Measurements from ENCODE around the gene MPV17.
"Not testable (repeated sequence)": the region's sequence is repeated elsewhere in the genome, so short reads cannot be mapped to it uniquely, and the experiment has no call there.

Gene MPV17

GRCh38 chr2:27272537-27273522 is 50.1 kb downstream of the MPV17 start:
- H3K27me3 ChIP-seq (replicated peaks; ENCODE audit: control insufficient read depth, insufficient read depth, low read length): peaks cover 41% of the 10 kb centered on the region
- DNase-seq (ENCODE audit: low read depth): not testable (repeated sequence)

GRCh38 chr2:27271631-27272340 is 51.1 kb downstream of the MPV17 start:
- no peaks in the 10 kb centered on the region for H3K9me3 ChIP-seq (ENCODE audit: control insufficient read depth, low read length)

More at GRCh38 chr2:27272537-27273522, 50.1 kb downstream of the MPV17 start:
- H3K4me3 ChIP-seq (ENCODE audit: low read length); H3K4me1 ChIP-seq (ENCODE audit: control insufficient read depth, insufficient read depth, low read length); H3K36me3 ChIP-seq (ENCODE audit: control insufficient read depth, insufficient read depth, low read length, severe bottlenecking); H3K9ac ChIP-seq (ENCODE audit: low read length); H3K9me3 ChIP-seq (ENCODE audit: control insufficient read depth, low read length): not testable (repeated sequence)

GRCh38 chr2:27270670-27271069 is 52.2 kb downstream of the MPV17 start:
- Histone ChIP-seq H3K36me3 (ENCODE audit: control insufficient read depth, insufficient read depth, low read length, severe bottlenecking) (no peaks in the 10 kb centered on the region), H3K4me3 (ENCODE audit: low read length) (no peak overlapping the region), H3K9me3 (ENCODE audit: control insufficient read depth, low read length) (no peaks in the 10 kb centered on the region), H3K27me3 (replicated peaks; ENCODE audit: control insufficient read depth, insufficient read depth, low read length) (peaks cover 39% of the 10 kb centered on the region), H3K9ac (ENCODE audit: low read length) (no peak overlapping the region), H3K4me1 (ENCODE audit: control insufficient read depth, insufficient read depth, low read length) (no peaks in the 10 kb centered on the region)
- DNase-seq (ENCODE audit: low read depth): no peak

More at GRCh38 chr2:27271631-27272340, 51.1 kb downstream of the MPV17 start:
- Histone ChIP-seq H3K4me3 (ENCODE audit: low read length) (no peak overlapping the region), H3K4me1 (ENCODE audit: control insufficient read depth, insufficient read depth, low read length) (no peaks in the 10 kb centered on the region), H3K27me3 (replicated peaks; ENCODE audit: control insufficient read depth, insufficient read depth, low read length) (peaks cover 35% of the 10 kb centered on the region), H3K9ac (ENCODE audit: low read length) (no peak overlapping the region), H3K36me3 (ENCODE audit: control insufficient read depth, insufficient read depth, low read length, severe bottlenecking) (no peaks in the 10 kb centered on the region)
- no peak for DNase-seq (ENCODE audit: low read depth)

- no peak overlapping the region for H3K9ac ChIP-seq (ENCODE audit: low read length)
- no peaks in the 10 kb centered on the region for H3K36me3 ChIP-seq (ENCODE audit: control insufficient read depth, insufficient read depth, low read length, severe bottlenecking)
- H3K4me1 ChIP-seq (ENCODE audit: control insufficient read depth, insufficient read depth, low read length): no peaks in the 10 kb centered on the region
- H3K4me3 ChIP-seq (ENCODE audit: low read length): no peak overlapping the region
- H3K9me3 ChIP-seq (ENCODE audit: control insufficient read depth, low read length): no peaks in the 10 kb centered on the region
- H3K27me3 ChIP-seq (replicated peaks; ENCODE audit: control insufficient read depth, insufficient read depth, low read length): peaks cover 39% of the 10 kb centered on the region
- DNase-seq (ENCODE audit: low read depth): no peak
Measured at GRCh38 chr2:27270131-27270530, 52.8 kb downstream of the MPV17 start.

- H3K4me3 ChIP-seq (ENCODE audit: low read length); H3K36me3 ChIP-seq (ENCODE audit: control insufficient read depth, insufficient read depth, low read length, severe bottlenecking); DNase-seq (ENCODE audit: low read depth); H3K9ac ChIP-seq (ENCODE audit: low read length); H3K9me3 ChIP-seq (ENCODE audit: control insufficient read depth, low read length); H3K4me1 ChIP-seq (ENCODE audit: control insufficient read depth, insufficient read depth, low read length): not testable (repeated sequence)
- peaks cover 51% of the 10 kb centered on the region for H3K27me3 ChIP-seq (replicated peaks; ENCODE audit: control insufficient read depth, insufficient read depth, low read length)
Measured at GRCh38 chr2:27268296-27268695, 54.6 kb downstream of the MPV17 start.

GRCh38 chr2:27265536-27265870 is 57.4 kb downstream of the MPV17 start:
- Histone ChIP-seq H3K27me3 (replicated peaks; ENCODE audit: control insufficient read depth, insufficient read depth, low read length) (peaks cover 61% of the 10 kb centered on the region), H3K4me3 (ENCODE audit: low read length) (no peak overlapping the region), H3K36me3 (ENCODE audit: control insufficient read depth, insufficient read depth, low read length, severe bottlenecking) (no peaks in the 10 kb centered on the region), H3K4me1 (ENCODE audit: control insufficient read depth, insufficient read depth, low read length) (peaks cover 2% of the 10 kb centered on the region), H3K9me3 (ENCODE audit: control insufficient read depth, low read length) (no peaks in the 10 kb centered on the region), H3K9ac (ENCODE audit: low read length) (no peak overlapping the region)
- DNase-seq (ENCODE audit: low read depth): no peak

GRCh38 chr2:27264753-27265535 is 58.0 kb downstream of the MPV17 start:
- DNase-seq (ENCODE audit: low read depth): peak; percentile 65
- H3K4me1 ChIP-seq (ENCODE audit: control insufficient read depth, insufficient read depth, low read length): peaks cover 2% of the 10 kb centered on the region
- H3K36me3 ChIP-seq (ENCODE audit: control insufficient read depth, insufficient read depth, low read length, severe bottlenecking): no peaks in the 10 kb centered on the region
- peaks cover 66% of the 10 kb centered on the region for H3K27me3 ChIP-seq (replicated peaks; ENCODE audit: control insufficient read depth, insufficient read depth, low read length)
- H3K9ac ChIP-seq (ENCODE audit: low read length): no peak overlapping the region
- H3K9me3 ChIP-seq (ENCODE audit: control insufficient read depth, low read length): no peaks in the 10 kb centered on the region
- H3K4me3 ChIP-seq (ENCODE audit: low read length): no peak overlapping the region

GRCh38 chr2:27264253-27264752 is 58.6 kb downstream of the MPV17 start:
- Histone ChIP-seq H3K4me3 (ENCODE audit: low read length) (no peak overlapping the region), H3K4me1 (ENCODE audit: control insufficient read depth, insufficient read depth, low read length) (peaks cover 2% of the 10 kb centered on the region), H3K36me3 (ENCODE audit: control insufficient read depth, insufficient read depth, low read length, severe bottlenecking) (no peaks in the 10 kb centered on the region), H3K9me3 (ENCODE audit: control insufficient read depth, low read length) (no peaks in the 10 kb centered on the region), H3K9ac (ENCODE audit: low read length) (no peak overlapping the region), H3K27me3 (replicated peaks; ENCODE audit: control insufficient read depth, insufficient read depth, low read length) (peaks cover 72% of the 10 kb centered on the region)
- DNase-seq (ENCODE audit: low read depth): peak; percentile 33

GRCh38 chr2:27263287-27264252 is 59.3 kb downstream of the MPV17 start:
- DNase-seq (ENCODE audit: low read depth): no peak
- H3K4me3 ChIP-seq (ENCODE audit: low read length): no peak overlapping the region

More at GRCh38 chr2:27263287-27264252, 59.3 kb downstream of the MPV17 start:
- Histone ChIP-seq H3K27me3 (replicated peaks; ENCODE audit: control insufficient read depth, insufficient read depth, low read length) (peaks cover 67% of the 10 kb centered on the region), H3K4me1 (ENCODE audit: control insufficient read depth, insufficient read depth, low read length) (peaks cover 2% of the 10 kb centered on the region), H3K9me3 (ENCODE audit: control insufficient read depth, low read length) (no peaks in the 10 kb centered on the region), H3K9ac (ENCODE audit: low read length) (no peak overlapping the region), H3K36me3 (ENCODE audit: control insufficient read depth, insufficient read depth, low read length, severe bottlenecking) (no peaks in the 10 kb centered on the region)
